Mesothelial cell of epicardium (in vitro differentiated cells): Measurements from ENCODE around the gene SOX5. TPM values are rescaled to one million over a fixed set of nuclear protein-coding genes. Genes with fewer than 3 reads are reported as not detected.

Source experiments
- DNase-seq, 2 experiments: peaks; one replicate each; pipeline ENCODE4 v3.0.0; 2021; ENCODE audit warnings: low spot score in 2 of 2; ENCODE audit not compliant: unreplicated experiment in 2 of 2
- H3K27ac Mint-ChIP-seq: 2 replicates; pipeline ENCODE4 v1.8.0; 2021; ENCODE audit warnings: mixed read lengths
- H3K27me3 Mint-ChIP-seq: 2 replicates; pipeline ENCODE4 v1.8.0; 2021; ENCODE audit warnings: low read depth, mixed read lengths
- H3K36me3 Mint-ChIP-seq: 2 replicates; pipeline ENCODE4 v1.8.0; 2021; ENCODE audit warnings: mixed read lengths
- H3K4me1 Mint-ChIP-seq: 2 replicates; pipeline ENCODE4 v1.8.0; 2021; ENCODE audit warnings: mixed read lengths
- H3K4me3 Mint-ChIP-seq: 2 replicates; pipeline ENCODE4 v1.8.0; 2021; ENCODE audit warnings: mild to moderate bottlenecking, moderate library complexity, mixed read lengths
- H3K9me3 Mint-ChIP-seq: 2 replicates; pipeline ENCODE4 v1.8.0; 2021; ENCODE audit warnings: mixed read lengths
- CTCF ChIP-seq: fragments of 200-600 bp; sonication (generic); IDR thresholded peaks from one replicate; pipeline ENCODE4 v1.5.0; 2021; ENCODE audit warnings: antibody characterized with exemption; ENCODE audit not compliant: unreplicated experiment
- total RNA-seq: library from RNA; stranded (reverse); gene quantifications from 3 replicates; pipeline ENCODE4 v1.2.1, GENCODE V29; 2021

Gene SOX5
- total RNA-seq, 1 donor from 2014 or later, result 18.4 TPM

- H3K4me1 Mint-ChIP-seq, result no peaks in the 10 kb centered on the region
- H3K27me3 Mint-ChIP-seq, result no peaks in the 10 kb centered on the region
- peaks cover 29% of the 10 kb centered on the region for H3K9me3 Mint-ChIP-seq
- no peak overlapping the region for H3K27ac Mint-ChIP-seq
- peaks cover 11% of the 10 kb centered on the region for H3K36me3 Mint-ChIP-seq
- no peak overlapping the region for H3K4me3 Mint-ChIP-seq
- no peak for TF ChIP-seq CTCF
- no peak for DNase-seq
Measured at GRCh38 chr12:23860019-23860418, 89.5 kb downstream of the SOX5 start.

DNA sequence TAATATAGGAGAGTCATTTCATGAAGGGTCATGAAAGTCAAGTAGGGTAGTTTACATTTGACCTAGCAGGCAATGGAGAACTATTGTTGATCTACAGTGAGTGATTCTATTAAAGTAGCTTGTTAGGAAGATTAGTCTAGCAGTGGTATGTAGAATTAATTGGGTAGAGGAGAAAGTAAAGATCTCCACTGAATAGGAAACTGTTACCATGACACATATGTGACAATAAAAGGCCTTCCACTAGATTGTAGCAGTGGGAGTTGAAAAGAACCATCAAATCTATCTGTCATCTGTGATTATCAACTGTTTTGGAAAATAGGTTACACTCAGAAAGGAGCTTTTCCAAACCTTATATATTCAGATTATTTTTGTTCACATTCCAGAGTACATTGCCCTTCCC, 92.3 kb downstream of the SOX5 start:
- Mint-ChIP-seq H3K36me3 (peaks cover 11% of the 10 kb centered on the region), H3K4me3 (no peak overlapping the region), H3K4me1 (no peaks in the 10 kb centered on the region), H3K27me3 (no peaks in the 10 kb centered on the region), H3K27ac (no peak overlapping the region), H3K9me3 (peaks cover 18% of the 10 kb centered on the region)
- no peak for TF ChIP-seq CTCF
- DNase-seq, result no peak

- TF ChIP-seq CTCF, result no peak
- Mint-ChIP-seq H3K36me3 (peaks cover 11% of the 10 kb centered on the region), H3K27ac (no peak overlapping the region), H3K9me3 (peaks cover 18% of the 10 kb centered on the region), H3K4me1 (no peaks in the 10 kb centered on the region), H3K4me3 (no peak overlapping the region), H3K27me3 (no peaks in the 10 kb centered on the region)
- no peak for DNase-seq
Measured at GRCh38 chr12:23855813-23856212, 93.7 kb downstream of the SOX5 start.

DNA sequence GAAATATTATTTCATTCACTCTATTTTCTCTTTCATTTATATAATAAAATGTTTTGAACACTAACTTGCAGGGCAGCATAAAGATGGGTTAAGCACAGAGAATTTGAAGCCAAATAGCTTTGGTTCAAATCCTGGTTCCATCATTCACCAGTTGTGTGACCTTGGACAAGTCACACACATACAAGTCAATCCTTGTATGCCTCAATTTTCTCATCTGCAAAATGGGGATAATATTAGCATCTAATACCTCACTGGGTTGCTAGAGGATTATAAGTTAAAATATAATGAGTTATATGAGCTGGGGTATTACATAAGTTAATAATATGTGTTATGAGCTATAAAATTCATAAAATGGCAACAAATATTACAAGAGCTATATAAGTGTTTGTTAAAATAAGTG, 94.9 kb downstream of the SOX5 start:
- Mint-ChIP-seq H3K4me3 (no peak overlapping the region), H3K27me3 (no peaks in the 10 kb centered on the region), H3K4me1 (no peaks in the 10 kb centered on the region), H3K9me3 (peaks cover 14% of the 10 kb centered on the region), H3K36me3 (peaks cover 6% of the 10 kb centered on the region), H3K27ac (no peak overlapping the region)
- TF ChIP-seq CTCF, result no peak
- DNase-seq, result no peak

- no peak overlapping the region for H3K4me3 Mint-ChIP-seq
- peaks cover 6% of the 10 kb centered on the region for H3K9me3 Mint-ChIP-seq
- H3K27ac Mint-ChIP-seq, result no peak overlapping the region
Measured at GRCh38 chr12:23853640-23854039, 95.8 kb downstream of the SOX5 start.

More at GRCh38 chr12:23853640-23854039, 95.8 kb downstream of the SOX5 start:
- TF ChIP-seq CTCF, result no peak
- Mint-ChIP-seq H3K27me3 (no peaks in the 10 kb centered on the region), H3K36me3 (no peaks in the 10 kb centered on the region), H3K4me1 (no peaks in the 10 kb centered on the region)
- DNase-seq, result no peak
